ENCODE measurements around the gene MANSC1. TPM values are rescaled to one million over a fixed set of nuclear protein-coding genes. Genes with fewer than 3 reads are reported as not detected.

Gene MANSC1
- total and polyA plus RNA-seq, 2 of the 13 experiments (the other 11 are each of a cell fraction or from before 2014, with no cell fraction given): 1.9 to 4.2 TPM

- no peak; the same call in 1 of the 2 replicates for TF ChIP-seq ZNF687 (CRISPR knock-in tag; IDR thresholded peaks at IDR 0.05)
- no peak for TF ChIP-seq EED (CRISPR knock-in tag; IDR thresholded peaks at IDR 0.05)
- TF ChIP-seq HDAC1 (CRISPR knock-in tag; IDR thresholded peaks at IDR 0.05): no peak
- TF ChIP-seq EHMT2 (IDR thresholded peaks at IDR 0.05; ENCODE audit: borderline replicate concordance, low read depth, low read length): no peak
- TF ChIP-seq MTA1 (CRISPR knock-in tag; IDR thresholded peaks at IDR 0.05; ENCODE audit: borderline replicate concordance): no peak
- TF ChIP-seq ELF3 (CRISPR knock-in tag; IDR thresholded peaks at IDR 0.05): no peak
- no peak for TF ChIP-seq ZNF83 (CRISPR knock-in tag; IDR thresholded peaks at IDR 0.05; ENCODE audit: borderline replicate concordance)
- no peak for TF ChIP-seq NFE2L2 (IDR thresholded peaks at IDR 0.05; ENCODE audit: low read length)
- no peak for TF ChIP-seq ZBTB38 (CRISPR knock-in tag; IDR thresholded peaks at IDR 0.05)
- TF ChIP-seq SMC3 (IDR thresholded peaks at IDR 0.05; ENCODE audit: low read length): peak; percentile 81
- no peak for TF ChIP-seq GABPA (IDR thresholded peaks at IDR 0.05; ENCODE audit: low read depth, low read length)
- peak; percentile 15; the same call in 1 of the 2 replicates for TF ChIP-seq GABPA (CRISPR knock-in tag; IDR thresholded peaks at IDR 0.05; ENCODE audit: low read depth)
- peak; percentile 55; the same call in 1 of the 2 replicates for TF ChIP-seq KDM2A (CRISPR knock-in tag; IDR thresholded peaks at IDR 0.05; ENCODE audit: borderline replicate concordance, low read depth)
- no peak for TF ChIP-seq NR2C2 (CRISPR knock-in tag; IDR thresholded peaks at IDR 0.05; ENCODE audit: borderline replicate concordance)
- peak; percentile 82 for TF ChIP-seq CTCF (CRISPR knock-in tag; IDR thresholded peaks at IDR 0.05)
- TF ChIP-seq ZNF18 (CRISPR knock-in tag; IDR thresholded peaks at IDR 0.05; ENCODE audit: insufficient replicate concordance): no peak
- TF ChIP-seq ZSCAN21 (CRISPR knock-in tag; IDR thresholded peaks at IDR 0.05; ENCODE audit: borderline replicate concordance): no peak
- no peak for TF ChIP-seq NCOA1 (CRISPR knock-in tag; IDR thresholded peaks at IDR 0.05)
- TF ChIP-seq ZNF780A (CRISPR knock-in tag; IDR thresholded peaks at IDR 0.05): no peak
- peak; percentile 68 for TF ChIP-seq PBX2 (CRISPR knock-in tag; IDR thresholded peaks at IDR 0.05)
- TF ChIP-seq SRSF9 (IDR thresholded peaks at IDR 0.05; ENCODE audit: borderline replicate concordance, insufficient read depth, low read depth, low read length, poor library complexity, severe bottlenecking): no peak
- TF ChIP-seq ZNF577 (CRISPR knock-in tag; IDR thresholded peaks at IDR 0.05; ENCODE audit: borderline replicate concordance, low read depth): no peak
Observed at GRCh38 chr12:12334367-12335040, 15.5 kb downstream of the MANSC1 start (continued).

Data from HepG2 (cell line).